Measurements from ENCODE around the gene PCDH9.

GRCh38 chr13:66835040-66835628, 395.0 kb downstream of the PCDH9 start:
- no peak for TF ChIP-seq NKX3-1 (CRISPR knock-in tag; IDR thresholded peaks at IDR 0.05)
- TF ChIP-seq CTCF (CRISPR knock-in tag; IDR thresholded peaks at IDR 0.05): no peak
- TF ChIP-seq MXI1 (IDR thresholded peaks at IDR 0.05; ENCODE audit: borderline replicate concordance, low read depth, low read length): no peak
- TF ChIP-seq KLF13 (CRISPR knock-in tag; IDR thresholded peaks at IDR 0.05): no peak
- TF ChIP-seq FOXJ3 (CRISPR knock-in tag; IDR thresholded peaks at IDR 0.05; ENCODE audit: borderline replicate concordance): no peak
- TF ChIP-seq EZH2 (conservative IDR thresholded peaks at IDR 0.05; ENCODE audit: low read depth, low read length): no peak
- TF ChIP-seq SNAPC5 (CRISPR knock-in tag; IDR thresholded peaks at IDR 0.05; ENCODE audit: borderline replicate concordance): no peak
